ENCODE results near the gene NELFCD.

DNA sequence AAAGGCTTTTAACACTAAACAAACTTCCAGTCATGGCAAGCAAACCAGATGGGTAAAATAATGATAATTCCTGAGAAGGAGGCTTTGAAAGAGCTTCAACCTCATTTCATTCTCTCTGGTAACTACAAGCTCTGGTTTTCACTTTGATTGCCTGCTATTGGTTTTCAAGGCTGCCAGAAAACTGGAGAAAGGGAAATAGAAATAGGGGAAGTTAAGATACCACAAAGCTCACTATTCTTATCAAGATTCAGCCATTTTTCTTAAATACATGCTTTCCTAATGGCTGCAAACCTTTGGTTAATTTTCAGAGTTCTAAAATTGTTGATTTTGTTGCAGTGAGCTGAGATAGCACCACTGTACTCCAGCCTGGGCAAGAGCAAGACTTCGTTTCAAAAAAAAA lies 42.5 kb upstream of the NELFCD start:
- TF ChIP-seq, protein P1, sequence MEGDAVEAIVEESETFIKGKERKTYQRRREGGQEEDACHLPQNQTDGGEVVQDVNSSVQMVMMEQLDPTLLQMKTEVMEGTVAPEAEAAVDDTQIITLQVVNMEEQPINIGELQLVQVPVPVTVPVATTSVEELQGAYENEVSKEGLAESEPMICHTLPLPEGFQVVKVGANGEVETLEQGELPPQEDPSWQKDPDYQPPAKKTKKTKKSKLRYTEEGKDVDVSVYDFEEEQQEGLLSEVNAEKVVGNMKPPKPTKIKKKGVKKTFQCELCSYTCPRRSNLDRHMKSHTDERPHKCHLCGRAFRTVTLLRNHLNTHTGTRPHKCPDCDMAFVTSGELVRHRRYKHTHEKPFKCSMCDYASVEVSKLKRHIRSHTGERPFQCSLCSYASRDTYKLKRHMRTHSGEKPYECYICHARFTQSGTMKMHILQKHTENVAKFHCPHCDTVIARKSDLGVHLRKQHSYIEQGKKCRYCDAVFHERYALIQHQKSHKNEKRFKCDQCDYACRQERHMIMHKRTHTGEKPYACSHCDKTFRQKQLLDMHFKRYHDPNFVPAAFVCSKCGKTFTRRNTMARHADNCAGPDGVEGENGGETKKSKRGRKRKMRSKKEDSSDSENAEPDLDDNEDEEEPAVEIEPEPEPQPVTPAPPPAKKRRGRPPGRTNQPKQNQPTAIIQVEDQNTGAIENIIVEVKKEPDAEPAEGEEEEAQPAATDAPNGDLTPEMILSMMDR (IDR thresholded peaks at IDR 0.05 in 2 of 3, conservative IDR thresholded peaks at IDR 0.05 in 1 of 3; ENCODE audit: insufficient read depth in 2 of 3, low read depth in 1 of 3, low read length in 3 of 3): no peak
- no peak for TF ChIP-seq POLR2A (conservative IDR thresholded peaks at IDR 0.05)
